WTC11 (cell line): ENCODE results near the gene BAIAP2. TPM values are rescaled to one million over a fixed set of nuclear protein-coding genes. Genes with fewer than 3 reads are reported as not detected.

Experiments used
- ATAC-seq: fragments of 200-7000 bp; cut with Tn5 transposase; 2 replicates; pipeline ENCODE4 v1.10.0; 2021; ENCODE audit warnings: mild to moderate bottlenecking, moderate library complexity
- CTCF ChIA-PET: fragments of 300-600 bp; sonication (Branson Sonifier 250); formaldehyde crosslinking; loops from one replicate; lab custom pipeline; 2021; ENCODE audit warnings: antibody characterized with exemption; lab: Charles Lee
- POLR2A ChIA-PET: fragments of 350-600 bp; sonication (Branson Sonifier 250); formaldehyde crosslinking; loops from one replicate; lab custom pipeline; 2021; ENCODE audit warnings: antibody characterized with exemption; lab: Charles Lee
- DNase-seq: peaks from one replicate; pipeline ENCODE4 v3.0.0; 2021; ENCODE audit warnings: low spot score
- H3K27ac Mint-ChIP-seq: 2 replicates; pipeline ENCODE4 v1.8.0; 2021; ENCODE audit warnings: mixed read lengths
- H3K27me3 Mint-ChIP-seq: 2 replicates; pipeline ENCODE4 v1.8.0; 2021; ENCODE audit warnings: low read depth, mild to moderate bottlenecking, moderate library complexity, mixed read lengths
- H3K36me3 Mint-ChIP-seq: 2 replicates; pipeline ENCODE4 v1.8.0; 2021; ENCODE audit warnings: mixed read lengths
- H3K4me1 Mint-ChIP-seq: 2 replicates; pipeline ENCODE4 v1.8.0; 2022; ENCODE audit warnings: mixed read lengths
- H3K4me3 Mint-ChIP-seq: 2 replicates; pipeline ENCODE4 v1.8.0; 2021; ENCODE audit warnings: mild to moderate bottlenecking, moderate library complexity, mixed read lengths
- H3K9me3 Mint-ChIP-seq: 2 replicates; pipeline ENCODE4 v1.8.0; 2021; ENCODE audit warnings: mixed read lengths
- CBFB ChIP-seq: sonication (generic); formaldehyde crosslinking; IDR thresholded peaks from 2 replicates; pipeline ENCODE4 v1.8.1; 2022; ENCODE audit warnings: mild to moderate bottlenecking, low read depth, missing genetic modification reagents
- EMX1 ChIP-seq: fragments of 250-450 bp; sonication (Bioruptor Pico); IDR thresholded peaks from 2 replicates; pipeline ENCODE4 v1.8.0; 2021; ENCODE audit warnings: mild to moderate bottlenecking
- MXD4 ChIP-seq: fragments of 250-450 bp; sonication (Bioruptor Pico); IDR thresholded peaks from 2 replicates; pipeline ENCODE4 v1.8.0; 2021; ENCODE audit warnings: mild to moderate bottlenecking, moderate library complexity, borderline replicate concordance
- NFATC4 ChIP-seq: fragments of 250-450 bp; sonication (Bioruptor Pico); IDR thresholded peaks from 2 replicates; pipeline ENCODE4 v1.9.0; 2021; ENCODE audit warnings: mild to moderate bottlenecking
- OVOL2 ChIP-seq: fragments of 250-450 bp; sonication (Bioruptor Pico); IDR thresholded peaks from 2 replicates; pipeline ENCODE4 v1.9.0; 2021; ENCODE audit warnings: mild to moderate bottlenecking, borderline replicate concordance
- TEAD1 ChIP-seq: sonication (generic); formaldehyde crosslinking; IDR thresholded peaks from 2 replicates; pipeline ENCODE4 v1.8.0; 2022; ENCODE audit warnings: mild to moderate bottlenecking, missing genetic modification reagents
- ZNF396 ChIP-seq: fragments of 250-450 bp; sonication (Bioruptor Pico); IDR thresholded peaks from 2 replicates; pipeline ENCODE4 v1.8.0; 2021; ENCODE audit warnings: mild to moderate bottlenecking, moderate library complexity, borderline replicate concordance
- total RNA-seq: library from RNA; stranded (reverse); gene quantifications from 3 replicates; pipeline ENCODE4 v1.2.3, GENCODE V29; 2021
- TF ChIP-seq, protein P1 (sequence below): sonication (generic); formaldehyde crosslinking; IDR thresholded peaks from 2 replicates; pipeline ENCODE4 v1.8.1; 2023; ENCODE audit warnings: mild to moderate bottlenecking, missing genetic modification reagents, borderline replicate concordance
- TF ChIP-seq, protein P2 (sequence below): fragments of 250-450 bp; sonication (Bioruptor Pico); IDR thresholded peaks from 2 replicates; pipeline ENCODE4 v1.9.0; 2021; ENCODE audit warnings: mild to moderate bottlenecking
- TF ChIP-seq, protein P3 (sequence below): fragments of 250-450 bp; sonication (Bioruptor Pico); IDR thresholded peaks from 2 replicates; pipeline ENCODE4 v1.9.0; 2021; ENCODE audit warnings: mild to moderate bottlenecking
- TF ChIP-seq, protein P4 (sequence below): sonication (generic); formaldehyde crosslinking; IDR thresholded peaks from 2 replicates; pipeline ENCODE4 v1.8.0; 2023; ENCODE audit warnings: missing genetic modification reagents, mild to moderate bottlenecking, borderline replicate concordance
- TF ChIP-seq, protein P5 (sequence below): fragments of 250-450 bp; sonication (Bioruptor Pico); IDR thresholded peaks from 2 replicates; pipeline ENCODE4 v1.8.0; 2021; ENCODE audit warnings: mild to moderate bottlenecking
- TF ChIP-seq, protein P6 (sequence below): sonication (generic); formaldehyde crosslinking; IDR thresholded peaks from 2 replicates; pipeline ENCODE4 v1.8.1; 2023; ENCODE audit warnings: mild to moderate bottlenecking, moderate library complexity, missing genetic modification reagents
- TF ChIP-seq, protein P7 (sequence below): fragments of 250-450 bp; sonication (Bioruptor Pico); IDR thresholded peaks from 2 replicates; pipeline ENCODE4 v2.1.2; 2022; ENCODE audit warnings: mild to moderate bottlenecking, moderate library complexity

BAIAP2 gene
- total RNA-seq, 1 experiment from 2014 or later = 20.7 TPM

DNA sequence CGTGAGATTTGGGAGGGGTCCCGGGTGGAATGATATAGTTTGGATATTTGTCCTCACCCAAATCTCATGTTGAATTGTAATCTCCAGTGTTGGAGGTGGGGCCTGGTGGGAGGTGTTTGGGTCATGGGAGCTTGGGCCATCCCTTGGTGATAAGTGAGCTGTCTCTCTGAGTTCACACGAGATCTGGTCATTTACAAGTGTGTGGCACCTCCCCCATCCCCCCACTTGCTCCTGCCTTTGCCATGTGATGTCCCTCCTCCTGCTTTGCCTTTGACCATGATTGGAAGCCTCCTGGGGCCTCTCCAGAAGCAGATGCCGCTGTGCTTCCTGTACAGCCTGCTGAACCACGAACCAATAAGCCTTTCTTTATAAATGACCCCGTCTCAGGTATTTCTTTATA lies 21.3 kb upstream of the BAIAP2 start (continued):
- TF ChIP-seq, protein P1, sequence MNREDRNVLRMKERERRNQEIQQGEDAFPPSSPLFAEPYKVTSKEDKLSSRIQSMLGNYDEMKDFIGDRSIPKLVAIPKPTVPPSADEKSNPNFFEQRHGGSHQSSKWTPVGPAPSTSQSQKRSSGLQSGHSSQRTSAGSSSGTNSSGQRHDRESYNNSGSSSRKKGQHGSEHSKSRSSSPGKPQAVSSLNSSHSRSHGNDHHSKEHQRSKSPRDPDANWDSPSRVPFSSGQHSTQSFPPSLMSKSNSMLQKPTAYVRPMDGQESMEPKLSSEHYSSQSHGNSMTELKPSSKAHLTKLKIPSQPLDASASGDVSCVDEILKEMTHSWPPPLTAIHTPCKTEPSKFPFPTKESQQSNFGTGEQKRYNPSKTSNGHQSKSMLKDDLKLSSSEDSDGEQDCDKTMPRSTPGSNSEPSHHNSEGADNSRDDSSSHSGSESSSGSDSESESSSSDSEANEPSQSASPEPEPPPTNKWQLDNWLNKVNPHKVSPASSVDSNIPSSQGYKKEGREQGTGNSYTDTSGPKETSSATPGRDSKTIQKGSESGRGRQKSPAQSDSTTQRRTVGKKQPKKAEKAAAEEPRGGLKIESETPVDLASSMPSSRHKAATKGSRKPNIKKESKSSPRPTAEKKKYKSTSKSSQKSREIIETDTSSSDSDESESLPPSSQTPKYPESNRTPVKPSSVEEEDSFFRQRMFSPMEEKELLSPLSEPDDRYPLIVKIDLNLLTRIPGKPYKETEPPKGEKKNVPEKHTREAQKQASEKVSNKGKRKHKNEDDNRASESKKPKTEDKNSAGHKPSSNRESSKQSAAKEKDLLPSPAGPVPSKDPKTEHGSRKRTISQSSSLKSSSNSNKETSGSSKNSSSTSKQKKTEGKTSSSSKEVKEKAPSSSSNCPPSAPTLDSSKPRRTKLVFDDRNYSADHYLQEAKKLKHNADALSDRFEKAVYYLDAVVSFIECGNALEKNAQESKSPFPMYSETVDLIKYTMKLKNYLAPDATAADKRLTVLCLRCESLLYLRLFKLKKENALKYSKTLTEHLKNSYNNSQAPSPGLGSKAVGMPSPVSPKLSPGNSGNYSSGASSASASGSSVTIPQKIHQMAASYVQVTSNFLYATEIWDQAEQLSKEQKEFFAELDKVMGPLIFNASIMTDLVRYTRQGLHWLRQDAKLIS (CRISPR knock-in tag) = no peak
- TF ChIP-seq, protein P2, sequence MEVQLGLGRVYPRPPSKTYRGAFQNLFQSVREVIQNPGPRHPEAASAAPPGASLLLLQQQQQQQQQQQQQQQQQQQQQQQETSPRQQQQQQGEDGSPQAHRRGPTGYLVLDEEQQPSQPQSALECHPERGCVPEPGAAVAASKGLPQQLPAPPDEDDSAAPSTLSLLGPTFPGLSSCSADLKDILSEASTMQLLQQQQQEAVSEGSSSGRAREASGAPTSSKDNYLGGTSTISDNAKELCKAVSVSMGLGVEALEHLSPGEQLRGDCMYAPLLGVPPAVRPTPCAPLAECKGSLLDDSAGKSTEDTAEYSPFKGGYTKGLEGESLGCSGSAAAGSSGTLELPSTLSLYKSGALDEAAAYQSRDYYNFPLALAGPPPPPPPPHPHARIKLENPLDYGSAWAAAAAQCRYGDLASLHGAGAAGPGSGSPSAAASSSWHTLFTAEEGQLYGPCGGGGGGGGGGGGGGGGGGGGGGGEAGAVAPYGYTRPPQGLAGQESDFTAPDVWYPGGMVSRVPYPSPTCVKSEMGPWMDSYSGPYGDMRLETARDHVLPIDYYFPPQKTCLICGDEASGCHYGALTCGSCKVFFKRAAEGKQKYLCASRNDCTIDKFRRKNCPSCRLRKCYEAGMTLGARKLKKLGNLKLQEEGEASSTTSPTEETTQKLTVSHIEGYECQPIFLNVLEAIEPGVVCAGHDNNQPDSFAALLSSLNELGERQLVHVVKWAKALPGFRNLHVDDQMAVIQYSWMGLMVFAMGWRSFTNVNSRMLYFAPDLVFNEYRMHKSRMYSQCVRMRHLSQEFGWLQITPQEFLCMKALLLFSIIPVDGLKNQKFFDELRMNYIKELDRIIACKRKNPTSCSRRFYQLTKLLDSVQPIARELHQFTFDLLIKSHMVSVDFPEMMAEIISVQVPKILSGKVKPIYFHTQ (CRISPR knock-in tag) = no peak
- TF ChIP-seq, protein P3, sequence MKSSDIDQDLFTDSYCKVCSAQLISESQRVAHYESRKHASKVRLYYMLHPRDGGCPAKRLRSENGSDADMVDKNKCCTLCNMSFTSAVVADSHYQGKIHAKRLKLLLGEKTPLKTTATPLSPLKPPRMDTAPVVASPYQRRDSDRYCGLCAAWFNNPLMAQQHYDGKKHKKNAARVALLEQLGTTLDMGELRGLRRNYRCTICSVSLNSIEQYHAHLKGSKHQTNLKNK (CRISPR knock-in tag) = no peak
- TF ChIP-seq, protein P4, sequence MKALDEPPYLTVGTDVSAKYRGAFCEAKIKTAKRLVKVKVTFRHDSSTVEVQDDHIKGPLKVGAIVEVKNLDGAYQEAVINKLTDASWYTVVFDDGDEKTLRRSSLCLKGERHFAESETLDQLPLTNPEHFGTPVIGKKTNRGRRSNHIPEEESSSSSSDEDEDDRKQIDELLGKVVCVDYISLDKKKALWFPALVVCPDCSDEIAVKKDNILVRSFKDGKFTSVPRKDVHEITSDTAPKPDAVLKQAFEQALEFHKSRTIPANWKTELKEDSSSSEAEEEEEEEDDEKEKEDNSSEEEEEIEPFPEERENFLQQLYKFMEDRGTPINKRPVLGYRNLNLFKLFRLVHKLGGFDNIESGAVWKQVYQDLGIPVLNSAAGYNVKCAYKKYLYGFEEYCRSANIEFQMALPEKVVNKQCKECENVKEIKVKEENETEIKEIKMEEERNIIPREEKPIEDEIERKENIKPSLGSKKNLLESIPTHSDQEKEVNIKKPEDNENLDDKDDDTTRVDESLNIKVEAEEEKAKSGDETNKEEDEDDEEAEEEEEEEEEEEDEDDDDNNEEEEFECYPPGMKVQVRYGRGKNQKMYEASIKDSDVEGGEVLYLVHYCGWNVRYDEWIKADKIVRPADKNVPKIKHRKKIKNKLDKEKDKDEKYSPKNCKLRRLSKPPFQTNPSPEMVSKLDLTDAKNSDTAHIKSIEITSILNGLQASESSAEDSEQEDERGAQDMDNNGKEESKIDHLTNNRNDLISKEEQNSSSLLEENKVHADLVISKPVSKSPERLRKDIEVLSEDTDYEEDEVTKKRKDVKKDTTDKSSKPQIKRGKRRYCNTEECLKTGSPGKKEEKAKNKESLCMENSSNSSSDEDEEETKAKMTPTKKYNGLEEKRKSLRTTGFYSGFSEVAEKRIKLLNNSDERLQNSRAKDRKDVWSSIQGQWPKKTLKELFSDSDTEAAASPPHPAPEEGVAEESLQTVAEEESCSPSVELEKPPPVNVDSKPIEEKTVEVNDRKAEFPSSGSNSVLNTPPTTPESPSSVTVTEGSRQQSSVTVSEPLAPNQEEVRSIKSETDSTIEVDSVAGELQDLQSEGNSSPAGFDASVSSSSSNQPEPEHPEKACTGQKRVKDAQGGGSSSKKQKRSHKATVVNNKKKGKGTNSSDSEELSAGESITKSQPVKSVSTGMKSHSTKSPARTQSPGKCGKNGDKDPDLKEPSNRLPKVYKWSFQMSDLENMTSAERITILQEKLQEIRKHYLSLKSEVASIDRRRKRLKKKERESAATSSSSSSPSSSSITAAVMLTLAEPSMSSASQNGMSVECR (CRISPR knock-in tag) = no peak
- TF ChIP-seq, protein P5, sequence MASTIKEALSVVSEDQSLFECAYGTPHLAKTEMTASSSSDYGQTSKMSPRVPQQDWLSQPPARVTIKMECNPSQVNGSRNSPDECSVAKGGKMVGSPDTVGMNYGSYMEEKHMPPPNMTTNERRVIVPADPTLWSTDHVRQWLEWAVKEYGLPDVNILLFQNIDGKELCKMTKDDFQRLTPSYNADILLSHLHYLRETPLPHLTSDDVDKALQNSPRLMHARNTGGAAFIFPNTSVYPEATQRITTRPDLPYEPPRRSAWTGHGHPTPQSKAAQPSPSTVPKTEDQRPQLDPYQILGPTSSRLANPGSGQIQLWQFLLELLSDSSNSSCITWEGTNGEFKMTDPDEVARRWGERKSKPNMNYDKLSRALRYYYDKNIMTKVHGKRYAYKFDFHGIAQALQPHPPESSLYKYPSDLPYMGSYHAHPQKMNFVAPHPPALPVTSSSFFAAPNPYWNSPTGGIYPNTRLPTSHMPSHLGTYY (CRISPR knock-in tag) = no peak
- TF ChIP-seq MXD4 (CRISPR knock-in tag) (no peak), OVOL2 (CRISPR knock-in tag) (no peak), ZNF396 (CRISPR knock-in tag) (no peak), EMX1 (CRISPR knock-in tag) (no peak)

DNA sequence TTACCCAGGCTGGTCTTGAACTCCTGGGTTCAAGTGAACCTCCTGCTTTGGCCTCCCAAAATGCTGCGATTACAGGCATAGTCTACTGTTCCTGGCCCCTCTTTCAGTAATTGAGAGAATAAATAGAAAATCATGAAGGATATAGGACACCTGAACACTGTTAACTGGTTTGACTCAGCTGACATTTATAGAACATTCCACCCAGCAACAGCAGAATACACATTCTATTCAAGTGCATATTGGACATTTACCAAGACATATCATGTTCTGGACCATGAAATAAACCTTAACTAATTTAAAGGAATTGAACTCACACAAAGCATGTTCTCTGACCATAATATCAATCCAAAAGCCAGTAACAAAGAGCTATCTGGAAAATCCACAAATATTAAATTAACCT lies 19.8 kb upstream of the BAIAP2 start:
- H3K27me3 Mint-ChIP-seq = peaks cover 14% of the 10 kb centered on the region
- ATAC-seq (no peak), DNase-seq (no peak)
- peaks cover 14% of the 10 kb centered on the region for H3K36me3 Mint-ChIP-seq
- no peak overlapping the region for H3K27ac Mint-ChIP-seq
- CTCF ChIA-PET = interaction anchor here (1.2 kb wide), 1 partner anchor 8 kb away, joined by 4 read pairs; no protein-coding TSS in a partner anchor
- H3K4me1 Mint-ChIP-seq = peaks cover 15% of the 10 kb centered on the region
- no peak overlapping the region for H3K4me3 Mint-ChIP-seq
- POLR2A ChIA-PET = no interaction called here
- peaks cover 28% of the 10 kb centered on the region for H3K9me3 Mint-ChIP-seq
- TF ChIP-seq, protein P6, sequence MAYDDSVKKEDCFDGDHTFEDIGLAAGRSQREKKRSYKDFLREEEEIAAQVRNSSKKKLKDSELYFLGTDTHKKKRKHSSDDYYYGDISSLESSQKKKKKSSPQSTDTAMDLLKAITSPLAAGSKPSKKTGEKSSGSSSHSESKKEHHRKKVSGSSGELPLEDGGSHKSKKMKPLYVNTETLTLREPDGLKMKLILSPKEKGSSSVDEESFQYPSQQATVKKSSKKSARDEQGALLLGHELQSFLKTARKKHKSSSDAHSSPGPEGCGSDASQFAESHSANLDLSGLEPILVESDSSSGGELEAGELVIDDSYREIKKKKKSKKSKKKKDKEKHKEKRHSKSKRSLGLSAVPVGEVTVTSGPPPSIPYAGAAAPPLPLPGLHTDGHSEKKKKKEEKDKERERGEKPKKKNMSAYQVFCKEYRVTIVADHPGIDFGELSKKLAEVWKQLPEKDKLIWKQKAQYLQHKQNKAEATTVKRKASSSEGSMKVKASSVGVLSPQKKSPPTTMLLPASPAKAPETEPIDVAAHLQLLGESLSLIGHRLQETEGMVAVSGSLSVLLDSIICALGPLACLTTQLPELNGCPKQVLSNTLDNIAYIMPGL (CRISPR knock-in tag) = no peak
- no peak for TF ChIP-seq TEAD1
- TF ChIP-seq, protein P7, sequence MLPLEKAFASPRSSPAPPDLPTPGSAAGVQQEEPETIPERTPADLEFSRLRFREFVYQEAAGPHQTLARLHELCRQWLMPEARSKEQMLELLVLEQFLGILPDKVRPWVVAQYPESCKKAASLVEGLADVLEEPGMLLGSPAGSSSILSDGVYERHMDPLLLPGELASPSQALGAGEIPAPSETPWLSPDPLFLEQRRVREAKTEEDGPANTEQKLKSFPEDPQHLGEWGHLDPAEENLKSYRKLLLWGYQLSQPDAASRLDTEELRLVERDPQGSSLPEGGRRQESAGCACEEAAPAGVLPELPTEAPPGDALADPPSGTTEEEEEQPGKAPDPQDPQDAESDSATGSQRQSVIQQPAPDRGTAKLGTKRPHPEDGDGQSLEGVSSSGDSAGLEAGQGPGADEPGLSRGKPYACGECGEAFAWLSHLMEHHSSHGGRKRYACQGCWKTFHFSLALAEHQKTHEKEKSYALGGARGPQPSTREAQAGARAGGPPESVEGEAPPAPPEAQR (CRISPR knock-in tag) = no peak
- TF ChIP-seq, protein P2 (CRISPR knock-in tag) = no peak
- TF ChIP-seq CBFB (CRISPR knock-in tag) = no peak
- no peak for TF ChIP-seq NFATC4 (CRISPR knock-in tag)
